IMR-90 (cell line): ENCODE data around the gene PBRM1. TPM values are rescaled to one million over a fixed set of nuclear protein-coding genes. Genes with fewer than 3 reads are reported as not detected.

Experiments
- ATAC-seq: fragments of 200-7000 bp; cut with Tn5 transposase; 2 replicates; pipeline ENCODE4 v1.9.1; 2020; ENCODE audit warnings: low read depth, mild to moderate bottlenecking, moderate library complexity
- BruUV-seq: library from RNA; stranded (reverse); fragments of 400-500 nt; replicated peaks from 2 replicates; lab custom pipeline; 2021; lab: Mats Ljungman, UMichigan
- CTCF ChIA-PET: fragments of 300-600 bp; formaldehyde crosslinking; extraction: SDS; loops from one replicate; lab custom pipeline; 2021; ENCODE audit warnings: antibody characterized with exemption; lab: Yijun Ruan, JAX
- POLR2A ChIA-PET: fragments of 300-600 bp; sonication (Branson Sonifier 250); formaldehyde crosslinking; loops from one replicate; lab custom pipeline; 2022; ENCODE audit warnings: antibody characterized with exemption; ENCODE audit not compliant: unreplicated experiment; lab: Charles Lee
- DNase-seq: peaks from one replicate; pipeline ENCODE4 v3.0.0; 2013
- H2AFZ ChIP-seq: replicated peaks from 2 replicates; pipeline ENCODE3; 2013; ENCODE audit warnings: low read length, mild to moderate bottlenecking; ENCODE audit not compliant: poor library complexity
- H2AK5ac ChIP-seq: 2 replicates; pipeline ENCODE4 v1.6.1; 2013; ENCODE audit warnings: low read depth, low read length, inconsistent platforms
- H2AK9ac ChIP-seq: replicated peaks from 2 replicates; pipeline ENCODE3; 2013; ENCODE audit warnings: mild to moderate bottlenecking, low read depth, low read length, moderate library complexity; ENCODE audit not compliant: poor library complexity
- H2BK120ac ChIP-seq: 2 replicates; pipeline ENCODE4 v1.6.1; 2013; ENCODE audit warnings: low read depth, low read length, inconsistent platforms
- H2BK15ac ChIP-seq: 3 replicates; pipeline ENCODE4 v1.6.1; 2013; ENCODE audit warnings: low read depth, low read length, inconsistent platforms
- H2BK20ac ChIP-seq: 2 replicates; pipeline ENCODE4 v1.6.1; 2013; ENCODE audit warnings: low read depth, mild to moderate bottlenecking, inconsistent platforms, low read length, moderate library complexity
- H2BK5ac ChIP-seq: 2 replicates; pipeline ENCODE4 v1.6.1; 2013; ENCODE audit warnings: mild to moderate bottlenecking, low read depth, low read length, inconsistent platforms; ENCODE audit not compliant: poor library complexity, severe bottlenecking
- H3K14ac ChIP-seq: replicated peaks from 2 replicates; pipeline ENCODE4 v1.6.1; 2013; ENCODE audit warnings: low read depth, low read length, inconsistent platforms
- H3K18ac ChIP-seq: 2 replicates; pipeline ENCODE4 v1.6.1; 2013; ENCODE audit warnings: low read depth, low read length, control low read depth
- H3K23ac ChIP-seq: 2 replicates; pipeline ENCODE4 v1.6.1; 2013; ENCODE audit warnings: low read depth, low read length, inconsistent platforms
- H3K27ac ChIP-seq: 2 replicates; pipeline ENCODE4 v1.5.1; 2013; ENCODE audit warnings: mild to moderate bottlenecking, control low read depth, low read length; ENCODE audit not compliant: insufficient read depth
- H3K27me3 ChIP-seq: 2 replicates; pipeline ENCODE4 v1.6.1; 2013; ENCODE audit warnings: low read length; ENCODE audit not compliant: control insufficient read depth, insufficient read depth
- H3K36me3 ChIP-seq: 2 replicates; pipeline ENCODE4 v1.6.1; 2013; ENCODE audit warnings: low read length, mixed read lengths; ENCODE audit not compliant: control insufficient read depth, insufficient read depth
- H3K4ac ChIP-seq: 2 replicates; pipeline ENCODE4 v1.6.1; 2013; ENCODE audit warnings: low read depth, low read length, inconsistent platforms
- H3K4me1 ChIP-seq: 2 replicates; pipeline ENCODE4 v1.6.1; 2013; ENCODE audit warnings: low read length, mixed read lengths; ENCODE audit not compliant: control insufficient read depth, insufficient read depth
- H3K4me2 ChIP-seq: 2 replicates; pipeline ENCODE4 v1.6.1; 2013; ENCODE audit warnings: low read depth, mild to moderate bottlenecking, control low read depth, low read length, moderate library complexity
- H3K4me3 ChIP-seq: 2 replicates; pipeline ENCODE4 v1.5.1; 2013; ENCODE audit warnings: low read depth, mild to moderate bottlenecking, control low read depth, low read length, moderate library complexity; ENCODE audit not compliant: insufficient read depth
- H3K56ac ChIP-seq: 2 replicates; pipeline ENCODE4 v1.6.1; 2013; ENCODE audit warnings: low read length, inconsistent platforms; ENCODE audit not compliant: insufficient read depth; ENCODE audit errors: extremely low read depth
- H3K79me1 ChIP-seq, 2 experiments: 2 replicates each; pipeline ENCODE4 v1.6.1; 2013; ENCODE audit warnings: low read length in 2 of 2, inconsistent platforms in 1 of 2, low read depth in 1 of 2
- H3K9ac ChIP-seq: 2 replicates; pipeline ENCODE4 v1.6.1; 2013; ENCODE audit warnings: low read depth, low read length, control low read depth
- H3K9me1 ChIP-seq: 2 replicates; pipeline ENCODE4 v1.6.1; 2013; ENCODE audit warnings: low read length, inconsistent platforms; ENCODE audit not compliant: insufficient read depth
- H3K9me3 ChIP-seq: 2 replicates; pipeline ENCODE4 v1.6.1; 2013; ENCODE audit warnings: low read length; ENCODE audit not compliant: control insufficient read depth, insufficient read depth
- H4K20me1 ChIP-seq: 2 replicates; pipeline ENCODE4 v1.6.1; 2013; ENCODE audit warnings: low read length, inconsistent platforms; ENCODE audit not compliant: insufficient read depth
- H4K5ac ChIP-seq: 2 replicates; pipeline ENCODE4 v1.6.1; 2013; ENCODE audit warnings: mild to moderate bottlenecking, low read depth, low read length, control low read depth
- H4K8ac ChIP-seq, 2 experiments: 2 replicates each; pipeline ENCODE4 v1.6.1; 2013; ENCODE audit warnings: low read depth in 2 of 2, low read length in 2 of 2, control low read depth in 1 of 2, inconsistent platforms in 1 of 2
- H4K91ac ChIP-seq: 2 replicates; pipeline ENCODE4 v1.6.1; 2013; ENCODE audit warnings: low read depth, low read length, inconsistent platforms; ENCODE audit not compliant: insufficient read depth
- CEBPB ChIP-seq: IDR thresholded peaks from 2 replicates; pipeline ENCODE4 v1.6.1; 2012; ENCODE audit warnings: low read depth, low read length, improper control_type of control experiment
- USF2 ChIP-seq: fragments of 150-350 bp; IDR thresholded peaks from 2 replicates; pipeline ENCODE4 v1.6.1; 2017; ENCODE audit warnings: mild to moderate bottlenecking, antibody characterized with exemption, low read length, low read depth
- WGBS, 2 experiments: methylation state at CpG; one replicate each; pipeline versions ENCODE4 v1.1.5 to v1.1.7; 2013; ENCODE audit warnings: missing lambda C conversion rate in 2 of 2; ENCODE audit not compliant: insufficient read length in 1 of 2; ENCODE audit errors: extremely low coverage in 2 of 2; 5-methylcytosine and 5-hydroxymethylcytosine counted together
- dilution Hi-C: fragments of 300-500 bp; cut with HindIII; formaldehyde crosslinking; loops from one replicate; pipeline ENCODE4 v1.14.3; 2018; ENCODE audit warnings: low sequenced_read_pairs; ENCODE audit not compliant: unreplicated experiment
- in situ Hi-C: fragments of 300-500 bp; cut with MboI; formaldehyde crosslinking; loops from 3 replicates; pipeline ENCODE4 v1.14.3; 2019; ENCODE audit warnings: low sequenced_read_pairs, inconsistent platforms, mixed read lengths
- intact Hi-C: fragments of 100-400 bp; cut with micrococcal nuclease; formaldehyde crosslinking; loops from 2 replicates; pipeline ENCODE4 v1.10.0; 2022
- polyA plus RNA-seq, 3 experiments: library from polyadenylated mRNA; depleted of rRNA; stranded (reverse); fragments of >200 nt; gene quantifications; 2 replicates each; pipeline ENCODE4 v1.2.3, GENCODE V29; 2012; ENCODE audit warnings: low replicate concordance in 1 of 3
- total RNA-seq: library from RNA; depleted of rRNA; stranded (reverse); fragments of >200 nt; gene quantifications from 2 replicates; pipeline ENCODE4 v1.2.3, GENCODE V29; 2012

The PBRM1 gene
- total and polyA plus RNA-seq, 2 of the 4 experiments (the other 2 are of a cell fraction) = 16.5 to 72.6 TPM

- no peak overlapping the region; the same call in 1 of the 2 replicates for H3K4ac ChIP-seq
- BruUV-seq = no TSS peak
- H2AK5ac ChIP-seq = peak overlapping the region; percentile 79
- no peak overlapping the region for H2BK15ac ChIP-seq
- no peak for DNase-seq
- in situ Hi-C loops (no loop called here), intact Hi-C loops (loop anchor here (2.0 to 5.0 kb wide), 2 partner anchors 13 to 211 kb away; no protein-coding TSS in a partner anchor), dilution Hi-C loops (no loop called here)
- ChIA-PET POLR2A (no interaction called here), CTCF (no interaction called here)
- H3K36me3 ChIP-seq = peaks cover 21% of the 10 kb centered on the region
- H2BK20ac ChIP-seq = no peak overlapping the region
- peaks cover 6% of the 10 kb centered on the region for H3K9me1 ChIP-seq
- H3K4me2 ChIP-seq = no peak overlapping the region; the same call in 1 of the 2 replicates
- H4K91ac ChIP-seq = peak overlapping the region; percentile 2; the same call in 1 of the 2 replicates
- no peak overlapping the region for H3K27ac ChIP-seq
- 93% methylated on average over 2 of the region's 6 CpGs; no CpG with 5 or more reads in 1 of the 2 experiments for WGBS, 2 experiments
- peaks cover 14% of the 10 kb centered on the region for H3K4me1 ChIP-seq
- no peak overlapping the region for H2BK120ac ChIP-seq
- H3K56ac ChIP-seq = no peak overlapping the region; the same call in 1 of the 2 replicates
- no peak overlapping the region for H2AK9ac ChIP-seq
- ATAC-seq = no peak
- H3K18ac ChIP-seq = no peak overlapping the region
- H3K27me3 ChIP-seq = no peaks in the 10 kb centered on the region
- H2AFZ ChIP-seq = no peak overlapping the region
- no peak overlapping the region for H3K14ac ChIP-seq
- H4K5ac ChIP-seq = no peak overlapping the region
- H3K79me1 ChIP-seq = peaks cover 32 to 72% of the 10 kb centered on the region in 2 experiments
- H4K20me1 ChIP-seq = peaks cover 20% of the 10 kb centered on the region; the same call in 1 of the 2 replicates
- H2BK5ac ChIP-seq = no peak overlapping the region
- peak overlapping the region; percentile 53; the same call in 1 of the 2 replicates for H3K23ac ChIP-seq
- H3K4me3 ChIP-seq = no peak overlapping the region
- no peak overlapping the region; the same call in 1 of the 2 replicates for H3K9ac ChIP-seq
- H4K8ac ChIP-seq = no peak overlapping the region; a peak in 1 of 4 replicates
- peak; percentile 64 for TF ChIP-seq CEBPB
- no peak for TF ChIP-seq USF2
- no peaks in the 10 kb centered on the region for H3K9me3 ChIP-seq
Observed at GRCh38 chr3:52683611-52684010, 2.1 kb downstream of the PBRM1 start.
